ENCODE data around the gene DNMT1. TPM values are rescaled to one million over a fixed set of nuclear protein-coding genes. Genes with fewer than 3 reads are reported as not detected.

DNMT1 gene
- total RNA-seq, 2 experiments from 2014 or later = 372 to 379 TPM

DNA sequence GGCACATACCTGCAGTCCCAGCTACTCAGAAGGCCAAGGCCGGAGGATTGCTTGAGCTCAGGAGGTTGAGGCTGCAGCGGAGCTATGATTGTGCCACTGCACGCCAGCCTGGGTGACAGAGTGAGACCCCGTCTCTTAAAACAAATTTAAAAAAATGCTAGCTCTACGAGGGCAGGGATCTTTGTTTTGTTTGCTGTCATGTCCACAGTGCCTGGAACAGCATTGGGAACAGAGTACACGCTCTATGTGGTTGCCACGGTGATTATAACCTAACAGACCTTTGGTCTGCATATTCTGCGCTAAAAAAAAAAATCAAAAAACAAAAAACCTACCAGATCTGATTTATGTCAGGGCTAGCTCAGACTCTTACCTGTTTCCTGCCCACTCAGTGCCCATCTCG is 110.8 kb downstream of the DNMT1 start:
- DNase-seq (no peak), ATAC-seq (no peak)
- TF ChIP-seq, protein P1, sequence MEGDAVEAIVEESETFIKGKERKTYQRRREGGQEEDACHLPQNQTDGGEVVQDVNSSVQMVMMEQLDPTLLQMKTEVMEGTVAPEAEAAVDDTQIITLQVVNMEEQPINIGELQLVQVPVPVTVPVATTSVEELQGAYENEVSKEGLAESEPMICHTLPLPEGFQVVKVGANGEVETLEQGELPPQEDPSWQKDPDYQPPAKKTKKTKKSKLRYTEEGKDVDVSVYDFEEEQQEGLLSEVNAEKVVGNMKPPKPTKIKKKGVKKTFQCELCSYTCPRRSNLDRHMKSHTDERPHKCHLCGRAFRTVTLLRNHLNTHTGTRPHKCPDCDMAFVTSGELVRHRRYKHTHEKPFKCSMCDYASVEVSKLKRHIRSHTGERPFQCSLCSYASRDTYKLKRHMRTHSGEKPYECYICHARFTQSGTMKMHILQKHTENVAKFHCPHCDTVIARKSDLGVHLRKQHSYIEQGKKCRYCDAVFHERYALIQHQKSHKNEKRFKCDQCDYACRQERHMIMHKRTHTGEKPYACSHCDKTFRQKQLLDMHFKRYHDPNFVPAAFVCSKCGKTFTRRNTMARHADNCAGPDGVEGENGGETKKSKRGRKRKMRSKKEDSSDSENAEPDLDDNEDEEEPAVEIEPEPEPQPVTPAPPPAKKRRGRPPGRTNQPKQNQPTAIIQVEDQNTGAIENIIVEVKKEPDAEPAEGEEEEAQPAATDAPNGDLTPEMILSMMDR (IDR thresholded peaks at IDR 0.05) = no peak
- Mint-ChIP-seq H3K36me3 (ENCODE audit: low read depth) (peaks cover 5% of the 10 kb centered on the region), H3K27me3 (no peaks in the 10 kb centered on the region), H3K4me3 (no peak overlapping the region), H3K27ac (no peak overlapping the region), H3K4me1 (ENCODE audit: low read depth) (peaks cover 13% of the 10 kb centered on the region), H3K9me3 (no peaks in the 10 kb centered on the region)
- ChIA-PET POLR2A (interaction anchor here (0.6 to 3.3 kb wide), 5 partner anchors 23 to 429 kb away, joined by 3 to 13 read pairs (median 4); partner anchors contain the start of gene PPAN), CTCF (interaction anchor here (0.8 to 1.6 kb wide), 5 partner anchors 10 to 152 kb away, joined by 3 read pairs; no protein-coding TSS in a partner anchor)
- intact Hi-C loops (cut with micrococcal nuclease) = no loop called here

Small RNA genes within 50 kb of the gene (microRNA-seq; reads per million reads assigned to microRNA genes)
- not detected for gene MIR4322 (ENCODE audit: borderline microRNAs expressed, borderline replicate concordance)

Other genes with a start within 250 kb of the DNMT1 start
- 1 to 10 TPM; 2.7 to 2.8 TPM for gene COL5A3, start 184.4 kb downstream of the DNMT1 start, total RNA-seq
- gene RDH8, start 181.5 kb downstream of the DNMT1 start, total RNA-seq = not detected
- 10 to 100 TPM; 45.6 to 49.5 TPM for gene SHFL, start 108.6 kb downstream of the DNMT1 start, total RNA-seq
- 10 to 100 TPM; 11.8 to 12.0 TPM for gene ANGPTL6, start 92.3 kb downstream of the DNMT1 start, total RNA-seq
- gene PPAN, start 88.6 kb downstream of the DNMT1 start, total RNA-seq = 100 to 1,000 TPM; 165 to 171 TPM
- 10 to 100 TPM; 59.0 to 62.1 TPM for gene P2RY11, start 83.3 kb downstream of the DNMT1 start, total RNA-seq
- 100 to 1,000 TPM; 275 to 286 TPM for gene EIF3G, start 75.1 kb downstream of the DNMT1 start, total RNA-seq
- gene S1PR2, start 36.4 kb upstream of the DNMT1 start, total RNA-seq = 1 to 10 TPM; 6.3 to 6.6 TPM
- gene MRPL4, start 57.3 kb upstream of the DNMT1 start, total RNA-seq = 100 to 1,000 TPM; 151 to 153 TPM
- 10 to 100 TPM; 35.5 to 37.2 TPM for gene ICAM1, start 76.2 kb upstream of the DNMT1 start, total RNA-seq
- under 1 TPM; 0.36 to 0.54 TPM for gene ICAM4, start 92.0 kb upstream of the DNMT1 start, total RNA-seq
- 1 to 10 TPM; 5.0 to 5.3 TPM for gene ICAM5, start 95.0 kb upstream of the DNMT1 start, total RNA-seq
- 1 to 10 TPM; 3.2 to 3.7 TPM for gene ZGLP1, start 114.9 kb upstream of the DNMT1 start, total RNA-seq
- gene FDX2, start 121.1 kb upstream of the DNMT1 start, total RNA-seq = 10 to 100 TPM in 1 of 2 experiments, 1 to 10 TPM in 1; 8.1 to 14.3 TPM
- gene RAVER1, start 138.6 kb upstream of the DNMT1 start, total RNA-seq = 100 to 1,000 TPM; 105 to 111 TPM
- 100 to 1,000 TPM; 106 to 107 TPM for gene ICAM3, start 144.7 kb upstream of the DNMT1 start, total RNA-seq
- 100 to 1,000 TPM; 143 TPM for gene TYK2, start 185.6 kb upstream of the DNMT1 start, total RNA-seq
- 100 to 1,000 TPM; 236 to 238 TPM for gene CDC37, start 208.6 kb upstream of the DNMT1 start, total RNA-seq
- gene PDE4A, start 225.6 kb upstream of the DNMT1 start, total RNA-seq = 10 to 100 TPM; 24.6 to 25.5 TPM